Fibroblast of mammary gland (primary cell): Measurements from ENCODE around the gene SPATA13.

Source experiments
- DNase-seq: peaks from one replicate; pipeline ENCODE4 v3.0.0-alpha.2; 2010; ENCODE audit warnings: low read depth
- H3K4me3 ChIP-seq: 2 replicates; pipeline ENCODE4 v1.5.1; 2011; ENCODE audit warnings: low read depth, mild to moderate bottlenecking, low read length, moderate library complexity; ENCODE audit not compliant: control insufficient read depth
- TF ChIP-seq, protein P1 (sequence below): conservative IDR thresholded peaks from 2 replicates; pipeline ENCODE4 v1.5.1; 2011; ENCODE audit warnings: low read depth, low read length, inconsistent platforms; ENCODE audit not compliant: control insufficient read depth, insufficient read depth

The SPATA13 gene

DNA sequence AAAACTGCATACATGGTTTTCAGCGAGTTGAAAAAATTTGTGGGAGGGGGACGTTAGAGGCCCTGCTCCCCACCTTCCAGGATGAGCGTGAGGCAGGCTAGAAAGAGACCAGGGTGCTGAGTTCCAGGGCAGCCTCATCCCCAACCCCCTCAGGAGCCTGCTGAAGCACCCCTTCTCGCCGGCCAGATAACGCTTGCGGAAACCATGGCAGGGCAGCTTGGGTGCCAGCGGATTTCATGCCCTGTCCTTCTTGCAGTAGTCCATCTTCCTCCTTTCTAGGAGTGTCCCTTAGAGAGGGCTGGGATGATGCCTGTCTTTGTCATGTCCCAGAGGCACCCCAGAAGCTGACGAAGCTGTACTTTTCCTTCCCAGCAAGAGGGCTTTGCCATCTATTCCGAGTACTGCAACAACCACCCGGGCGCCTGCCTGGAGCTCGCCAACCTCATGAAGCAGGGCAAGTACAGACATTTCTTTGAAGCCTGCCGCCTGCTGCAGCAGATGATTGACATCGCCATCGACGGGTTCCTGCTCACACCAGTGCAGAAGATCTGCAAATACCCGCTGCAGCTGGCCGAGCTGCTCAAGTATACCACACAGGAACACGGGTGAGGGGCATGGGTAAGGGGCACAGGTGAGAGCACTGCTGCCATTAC lies 129.9 kb downstream of the SPATA13 start:
- TF ChIP-seq, protein P1, sequence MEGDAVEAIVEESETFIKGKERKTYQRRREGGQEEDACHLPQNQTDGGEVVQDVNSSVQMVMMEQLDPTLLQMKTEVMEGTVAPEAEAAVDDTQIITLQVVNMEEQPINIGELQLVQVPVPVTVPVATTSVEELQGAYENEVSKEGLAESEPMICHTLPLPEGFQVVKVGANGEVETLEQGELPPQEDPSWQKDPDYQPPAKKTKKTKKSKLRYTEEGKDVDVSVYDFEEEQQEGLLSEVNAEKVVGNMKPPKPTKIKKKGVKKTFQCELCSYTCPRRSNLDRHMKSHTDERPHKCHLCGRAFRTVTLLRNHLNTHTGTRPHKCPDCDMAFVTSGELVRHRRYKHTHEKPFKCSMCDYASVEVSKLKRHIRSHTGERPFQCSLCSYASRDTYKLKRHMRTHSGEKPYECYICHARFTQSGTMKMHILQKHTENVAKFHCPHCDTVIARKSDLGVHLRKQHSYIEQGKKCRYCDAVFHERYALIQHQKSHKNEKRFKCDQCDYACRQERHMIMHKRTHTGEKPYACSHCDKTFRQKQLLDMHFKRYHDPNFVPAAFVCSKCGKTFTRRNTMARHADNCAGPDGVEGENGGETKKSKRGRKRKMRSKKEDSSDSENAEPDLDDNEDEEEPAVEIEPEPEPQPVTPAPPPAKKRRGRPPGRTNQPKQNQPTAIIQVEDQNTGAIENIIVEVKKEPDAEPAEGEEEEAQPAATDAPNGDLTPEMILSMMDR, result no peak
- H3K4me3 ChIP-seq, result no peak overlapping the region
- no peak for DNase-seq

GRCh38 chr13:24292481-24292880 lies 132.0 kb downstream of the SPATA13 start:
- TF ChIP-seq, protein P1, result no peak
- no peak overlapping the region for H3K4me3 ChIP-seq
- no peak for DNase-seq

- no peak overlapping the region for H3K4me3 ChIP-seq
- DNase-seq, result no peak
- TF ChIP-seq, protein P1, result no peak
Measured at GRCh38 chr13:24293746-24294145, 133.2 kb downstream of the SPATA13 start.

GRCh38 chr13:24299488-24300114 lies 139.1 kb downstream of the SPATA13 start:
- no peak overlapping the region for H3K4me3 ChIP-seq
- TF ChIP-seq, protein P1, result no peak
- no peak for DNase-seq

DNA sequence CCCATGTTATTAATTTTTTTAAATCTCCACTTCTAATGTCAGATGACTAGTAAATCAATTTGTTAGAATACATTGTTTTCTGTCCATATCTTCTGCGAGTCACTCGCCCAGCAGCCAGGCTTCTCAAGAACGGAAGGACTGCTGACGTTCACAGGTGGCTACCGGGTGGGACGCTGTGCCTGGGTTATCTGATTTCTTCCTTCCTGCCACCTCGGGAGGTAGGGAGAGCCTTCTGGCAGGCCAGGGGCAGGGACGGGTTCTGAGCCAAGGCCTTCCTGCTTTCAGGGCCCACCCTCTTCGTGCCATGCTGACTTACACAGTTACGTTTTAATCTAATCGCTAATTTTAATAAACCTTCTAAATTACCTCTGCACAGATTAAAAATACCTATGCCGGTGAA lies 140.9 kb downstream of the SPATA13 start:
- TF ChIP-seq, protein P1, result no peak
- DNase-seq, result no peak

DNA sequence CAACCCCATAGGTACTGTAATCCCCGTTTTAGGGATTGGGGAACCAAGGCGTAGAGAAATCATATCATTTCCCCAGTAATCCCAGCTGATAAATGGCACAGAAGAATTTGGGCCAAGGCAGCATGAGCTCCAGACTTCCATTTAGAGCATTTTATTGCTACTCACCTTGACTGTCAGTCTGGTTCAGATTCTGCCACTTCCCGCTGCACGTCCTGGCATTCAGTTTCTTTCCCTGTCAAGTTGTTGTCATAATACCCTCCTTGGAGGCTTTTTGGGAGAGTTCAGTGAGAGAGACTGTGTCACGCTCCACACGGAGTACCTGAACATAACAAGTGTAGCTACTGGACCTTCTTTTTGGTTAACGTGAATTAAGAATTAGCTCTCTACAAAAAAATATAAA lies 141.4 kb downstream of the SPATA13 start:
- no peak overlapping the region for H3K4me3 ChIP-seq
- TF ChIP-seq, protein P1, result no peak
- DNase-seq, result no peak

More for the DNA sequence above, 140.9 kb downstream of the SPATA13 start:
- H3K4me3 ChIP-seq, result no peak overlapping the region

- TF ChIP-seq, protein P1, result no peak
- H3K4me3 ChIP-seq, result no peak overlapping the region
- DNase-seq, result no peak
Measured at GRCh38 chr13:24304620-24305019, 144.1 kb downstream of the SPATA13 start.
